Kidney epithelial cell (primary cell): ENCODE results near the gene DPM3. TPM values are rescaled to one million over a fixed set of nuclear protein-coding genes. Genes with fewer than 3 reads are reported as not detected.
"Not testable (repeated sequence)": the region's sequence is repeated elsewhere in the genome, so short reads cannot be mapped to it uniquely, and the experiment has no call there.

ENCODE experiments used
- DNase-seq: peaks from one replicate; pipeline ENCODE4 v3.0.0-alpha.2; 2010; ENCODE audit warnings: low read depth
- H3K27me3 ChIP-seq: 2 replicates; pipeline ENCODE4 v1.6.0; 2011; ENCODE audit warnings: low read length; ENCODE audit not compliant: control insufficient read depth, insufficient read depth
- H3K36me3 ChIP-seq: 2 replicates; pipeline ENCODE4 v1.5.1; 2011; ENCODE audit warnings: low read length; ENCODE audit not compliant: control insufficient read depth, insufficient read depth
- H3K4me3 ChIP-seq: 2 replicates; pipeline ENCODE4 v1.5.1; 2011; ENCODE audit warnings: low read depth, mild to moderate bottlenecking, control low read depth, low read length
- CTCF ChIP-seq: IDR thresholded peaks from 2 replicates; pipeline ENCODE4 v1.5.1; 2011; ENCODE audit warnings: mild to moderate bottlenecking, moderate library complexity, low read length, control low read depth, inconsistent platforms; ENCODE audit not compliant: insufficient read depth, poor library complexity, severe bottlenecking
- total RNA-seq: library from RNA; depleted of rRNA; stranded (reverse); fragments of >200 nt; gene quantifications from 2 replicates; pipeline ENCODE4 v1.2.3, GENCODE V29; 2015

Gene DPM3
- total RNA-seq, 1 donor from 2014 or later, result 74.9 TPM

DNA sequence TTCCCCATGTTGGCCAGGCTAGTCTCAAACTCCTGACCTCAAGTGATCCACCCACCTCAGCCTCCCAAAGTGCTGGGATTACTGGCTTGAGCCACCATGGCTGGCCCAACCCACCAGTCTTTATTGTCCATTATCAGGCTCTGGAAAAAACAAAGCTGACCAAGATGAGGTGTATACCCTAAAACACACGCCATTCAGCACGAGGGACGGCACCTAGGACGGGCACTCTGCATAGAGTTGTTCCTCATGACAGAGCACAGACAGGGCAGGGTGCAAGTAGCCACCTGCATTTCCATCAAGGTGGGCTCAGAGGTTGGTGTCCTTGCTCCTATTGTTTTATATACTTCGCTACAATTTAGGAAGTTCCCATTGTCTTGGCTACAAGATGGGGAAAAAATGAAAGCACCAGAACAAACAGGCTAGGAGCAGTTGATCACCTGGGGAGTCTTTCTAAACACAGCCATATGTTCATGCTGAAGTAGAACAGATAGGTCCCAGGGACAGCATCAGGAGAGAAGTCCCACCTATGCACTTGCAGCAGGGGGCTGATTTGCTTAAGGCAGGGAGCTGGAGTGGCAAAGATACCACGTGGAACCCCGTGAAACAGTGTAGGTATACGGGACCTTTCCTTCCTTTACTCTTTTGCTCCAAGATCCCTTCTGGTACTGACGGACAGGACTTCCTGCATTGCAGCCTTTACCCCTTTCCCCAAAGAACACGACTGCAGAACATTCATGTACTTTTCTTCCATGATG is 28.3 kb upstream of the DPM3 start:
- Histone ChIP-seq H3K27me3 (peaks cover 8% of the 10 kb centered on the region), H3K36me3 (no peaks in the 10 kb centered on the region), H3K4me3 (no peak overlapping the region)
- DNase-seq, result no peak
- TF ChIP-seq CTCF, result no peak

- DNase-seq, H3K36me3 ChIP-seq, H3K4me3 ChIP-seq, H3K27me3 ChIP-seq: not testable (repeated sequence)
Observed at GRCh38 chr1:155168105-155168445, 27.7 kb upstream of the DPM3 start.

GRCh38 chr1:155167166-155168104 is 27.1 kb upstream of the DPM3 start:
- Histone ChIP-seq H3K36me3 (no peaks in the 10 kb centered on the region), H3K27me3 (peaks cover 8% of the 10 kb centered on the region), H3K4me3 (no peak overlapping the region)
- peak; percentile 91 for TF ChIP-seq CTCF
- peak; percentile 47 for DNase-seq

DNA sequence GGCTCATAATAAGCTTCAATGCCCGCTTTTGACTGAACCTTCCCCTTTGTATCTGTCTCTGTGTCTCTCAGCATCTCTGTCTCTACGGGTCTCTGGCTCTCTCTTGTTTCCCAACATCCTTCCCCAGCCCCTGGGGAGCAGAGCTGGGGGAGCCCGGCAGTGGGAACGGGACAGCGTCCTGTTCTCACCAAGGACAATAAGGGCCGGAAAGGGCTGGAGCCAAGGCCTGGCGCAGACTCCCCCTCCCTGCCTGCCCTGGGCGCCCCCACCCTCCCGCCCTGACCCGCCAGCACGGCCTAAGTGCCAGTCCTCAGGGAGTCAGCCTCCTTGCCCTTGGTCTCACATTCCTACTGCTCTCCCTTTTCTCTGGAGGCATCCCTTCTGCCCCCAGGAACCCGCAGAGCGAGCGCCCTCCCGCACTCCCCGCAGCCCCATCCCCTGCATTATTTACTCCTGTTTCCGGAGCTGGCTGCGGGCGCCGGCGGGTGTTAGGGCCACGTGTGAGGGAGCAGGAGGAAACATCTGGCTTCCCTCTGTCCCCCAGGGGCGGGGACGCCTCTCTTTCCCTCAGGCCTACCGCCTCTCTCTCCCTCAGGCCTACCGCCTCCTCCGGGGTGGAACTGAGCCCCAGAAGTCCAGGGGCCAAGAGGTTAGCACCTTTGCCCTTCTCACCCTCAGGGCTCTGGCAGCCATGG is 26.3 kb upstream of the DPM3 start:
- DNase-seq, result no peak
- H3K4me3 ChIP-seq, result no peak overlapping the region
- no peak for TF ChIP-seq CTCF
- no peaks in the 10 kb centered on the region for H3K36me3 ChIP-seq
- H3K27me3 ChIP-seq, result peaks cover 8% of the 10 kb centered on the region

DNA sequence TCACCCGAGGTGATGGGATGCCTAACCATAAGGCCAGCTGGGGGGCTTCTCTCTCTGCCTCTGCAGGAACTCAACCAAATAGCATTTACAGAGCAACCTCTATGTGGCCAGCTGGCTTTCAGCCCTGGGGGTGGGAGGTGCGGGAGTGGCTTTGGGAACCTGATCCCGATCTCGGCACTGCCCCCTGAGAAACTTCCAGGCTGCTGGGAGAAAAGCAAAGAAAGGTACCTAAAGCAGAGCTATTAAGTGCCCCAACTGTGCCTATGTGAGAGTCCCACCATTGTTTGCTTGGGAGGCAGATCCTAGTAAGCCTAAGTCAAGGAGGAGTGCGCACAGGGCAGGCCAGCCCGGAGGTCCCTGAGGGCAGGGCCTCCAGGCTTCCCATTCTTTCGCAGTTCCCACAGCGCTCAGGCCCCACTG is 25.7 kb upstream of the DPM3 start:
- no peak for DNase-seq
- Histone ChIP-seq H3K4me3 (no peak overlapping the region), H3K27me3 (peaks cover 8% of the 10 kb centered on the region), H3K36me3 (no peaks in the 10 kb centered on the region)
- no peak for TF ChIP-seq CTCF

DNA sequence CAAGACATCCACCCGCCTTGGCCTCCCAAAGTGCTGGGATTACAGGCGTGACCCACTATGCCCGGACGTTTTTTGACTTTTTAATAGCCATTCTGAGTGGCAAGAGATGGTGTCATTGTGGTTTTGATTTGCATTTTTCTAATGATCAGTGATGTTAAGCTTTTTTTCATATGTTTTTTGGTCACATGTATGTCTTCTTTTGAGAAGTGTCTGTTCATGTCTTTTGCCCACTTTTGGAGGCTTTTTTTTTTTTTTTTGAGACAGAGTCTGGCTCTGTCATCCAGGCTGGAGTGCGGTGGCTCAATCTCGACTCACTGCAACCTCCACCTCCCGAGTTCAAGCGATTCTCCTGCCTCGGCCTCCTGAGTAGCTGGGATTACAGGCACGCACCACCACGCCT is 24.3 kb upstream of the DPM3 start:
- not testable (repeated sequence) for H3K36me3 ChIP-seq, H3K4me3 ChIP-seq, H3K27me3 ChIP-seq, DNase-seq

DNA sequence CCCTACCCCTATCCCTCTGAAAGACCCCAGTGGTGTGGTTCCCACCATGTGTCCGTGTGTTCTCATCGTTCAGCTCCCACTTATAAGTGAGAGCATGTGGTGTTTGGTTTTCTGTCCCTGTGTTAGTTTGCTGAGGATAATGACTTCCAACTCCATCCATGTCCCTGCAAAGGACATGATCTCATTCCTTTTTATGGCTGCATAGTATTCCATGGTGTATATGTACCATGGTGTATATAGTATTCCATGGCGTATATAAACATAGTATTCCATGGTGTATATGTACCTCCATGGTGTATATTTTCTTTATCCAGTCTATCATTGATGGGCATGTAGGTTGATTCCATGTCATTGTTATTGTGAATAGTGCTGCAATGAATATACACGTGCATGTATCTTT is 23.5 kb upstream of the DPM3 start:
- not testable (repeated sequence) for H3K36me3 ChIP-seq, DNase-seq, H3K27me3 ChIP-seq, H3K4me3 ChIP-seq

DNA sequence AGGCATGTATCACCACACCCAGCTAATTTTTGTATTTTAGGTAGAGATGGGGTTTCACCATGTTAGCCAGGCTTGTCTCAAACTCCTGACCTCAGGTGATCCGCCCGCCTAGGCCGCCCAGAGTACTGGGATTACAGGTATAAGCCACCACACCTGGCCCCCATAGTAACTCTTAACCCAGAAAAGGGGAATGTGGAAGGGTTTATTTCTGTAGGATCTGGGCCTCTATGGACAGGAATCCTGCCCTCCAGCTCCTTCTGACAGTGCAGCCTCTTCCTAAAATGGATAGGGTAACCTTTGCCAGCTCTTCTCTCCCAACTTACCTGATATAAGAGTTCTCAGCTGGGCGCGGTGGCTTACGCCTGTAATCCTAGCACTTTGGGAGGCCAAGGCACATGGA is 22.3 kb upstream of the DPM3 start:
- H3K27me3 ChIP-seq, H3K36me3 ChIP-seq, DNase-seq, H3K4me3 ChIP-seq: not testable (repeated sequence)
